H1 (cell line): ENCODE measurements around the gene NEO1. TPM values are rescaled to one million over a fixed set of nuclear protein-coding genes. Genes with fewer than 3 reads are reported as not detected.

Experiments
- CTCF ChIA-PET: fragments of 300-600 bp; sonication (Branson Sonifier 250); formaldehyde crosslinking; loops from one replicate; lab custom pipeline; 2021; ENCODE audit not compliant: partially characterized antibody; lab: Charles Lee
- POLR2A ChIA-PET: fragments of 300-600 bp; sonication (Branson Sonifier 250); formaldehyde crosslinking; loops from one replicate; lab custom pipeline; 2021; ENCODE audit warnings: inconsistent platforms; ENCODE audit not compliant: partially characterized antibody; lab: Charles Lee
- DNase-seq, 2 experiments: peaks; one replicate each; pipeline versions ENCODE4 v3.0.0 to v3.0.0-alpha.2; 2010 to 2022; ENCODE audit warnings: low spot score in 2 of 2, low read depth in 1 of 2, mixed read lengths in 1 of 2
- FAIRE-seq: peaks from 2 replicates; lab custom pipeline; 2011; peaks lifted over from hg19 to GRCh38; lab: Jason Lieb, UNC
- H2AFZ ChIP-seq: 2 replicates; pipeline ENCODE4 v1.8.1; 2012; ENCODE audit warnings: low read length, inconsistent platforms
- H2AK5ac ChIP-seq: 2 replicates; pipeline ENCODE4 v1.6.1; 2013; ENCODE audit warnings: low read depth, low read length
- H2BK120ac ChIP-seq: replicated peaks from 2 replicates; pipeline ENCODE3; 2013; ENCODE audit warnings: low read depth, low read length, inconsistent platforms
- H2BK12ac ChIP-seq: 2 replicates; pipeline ENCODE4 v1.6.1; 2013; ENCODE audit warnings: low read depth, low read length
- H2BK15ac ChIP-seq: 2 replicates; pipeline ENCODE4 v1.6.1; 2013; ENCODE audit warnings: low read length
- H2BK20ac ChIP-seq: 2 replicates; pipeline ENCODE4 v1.6.1; 2013; ENCODE audit warnings: low read length
- H2BK5ac ChIP-seq: 2 replicates; pipeline ENCODE4 v1.6.1; 2013; ENCODE audit warnings: low read depth, low read length
- H3K14ac ChIP-seq: 2 replicates; pipeline ENCODE4 v1.6.1; 2013; ENCODE audit warnings: inconsistent platforms; ENCODE audit not compliant: insufficient read length
- H3K18ac ChIP-seq: 2 replicates; pipeline ENCODE4 v1.6.1; 2013; ENCODE audit warnings: low read length; ENCODE audit errors: extremely low read depth
- H3K23ac ChIP-seq: 2 replicates; pipeline ENCODE4 v1.6.1; 2013; ENCODE audit warnings: inconsistent platforms; ENCODE audit not compliant: insufficient read length
- H3K23me2 ChIP-seq: 2 replicates; pipeline ENCODE4 v1.6.1; 2013; ENCODE audit warnings: low read depth, low read length
- H3K27ac ChIP-seq: 2 replicates; pipeline ENCODE4 v1.6.1; 2011; ENCODE audit warnings: low read depth, low read length, inconsistent platforms
- H3K27me3 ChIP-seq, 4 experiments: replicated peaks in 1 of 4; 1 replicate in 1 of 4; 2 replicates in 3 of 4; pipeline versions ENCODE4 v1.6.1 to v1.8.1; 2011 to 2013; ENCODE audit warnings: low read length in 3 of 4, mild to moderate bottlenecking in 3 of 4, inconsistent platforms in 2 of 4, mixed read lengths in 2 of 4, moderate library complexity in 1 of 4; ENCODE audit not compliant: control insufficient read depth in 3 of 4, insufficient read depth in 3 of 4; ENCODE audit errors: extremely low read depth in 1 of 4
- H3K36me3 ChIP-seq, 4 experiments: 2 replicates each; pipeline versions ENCODE4 v1.6.1 to v1.8.1; 2011 to 2013; ENCODE audit warnings: mild to moderate bottlenecking in 4 of 4, low read length in 3 of 4, moderate library complexity in 2 of 4, control low read depth in 1 of 4, inconsistent platforms in 1 of 4; ENCODE audit not compliant: insufficient read depth in 4 of 4, control insufficient read depth in 2 of 4
- H3K4ac ChIP-seq: replicated peaks from 2 replicates; pipeline ENCODE3; 2013; ENCODE audit warnings: low read length, low read depth, mixed read lengths, inconsistent platforms; ENCODE audit not compliant: insufficient read length
- H3K4me1 ChIP-seq, 4 experiments: replicated peaks in 1 of 4; 1 replicate in 1 of 4; 2 replicates in 3 of 4; pipeline versions ENCODE4 v1.6.1 to v1.8.1; 2011 to 2013; ENCODE audit warnings: low read length in 3 of 4, inconsistent platforms in 2 of 4, mixed read lengths in 1 of 4; ENCODE audit not compliant: insufficient read depth in 4 of 4, control insufficient read depth in 3 of 4
- H3K4me2 ChIP-seq, 2 experiments: 2 replicates each; pipeline versions ENCODE4 v1.6.1 to v1.8.1; 2011 to 2013; ENCODE audit warnings: low read depth in 2 of 2, low read length in 2 of 2, control low read depth in 1 of 2, inconsistent platforms in 1 of 2, mild to moderate bottlenecking in 1 of 2; ENCODE audit not compliant: insufficient read depth in 1 of 2
- H3K4me3 ChIP-seq, 4 experiments: fragments of 200-600, 300-600 bp in 1 of 4; sonication (generic), shearing (Covaris generic), sonication (Bioruptor Twin) in 1 of 4; 2 replicates each; pipeline versions ENCODE4 v1.5.1 to v1.8.1; 2011 to 2016; ENCODE audit warnings: low read length in 4 of 4, low read depth in 3 of 4, control low read depth in 2 of 4, inconsistent platforms in 2 of 4, mild to moderate bottlenecking in 2 of 4, mixed read lengths in 1 of 4, moderate library complexity in 1 of 4; ENCODE audit not compliant: insufficient read depth in 2 of 4; ENCODE audit errors: extremely low read depth in 1 of 4
- H3K56ac ChIP-seq: replicated peaks from 2 replicates; pipeline ENCODE3; 2013; ENCODE audit warnings: low read depth, mild to moderate bottlenecking, mixed read lengths, low read length, inconsistent platforms; ENCODE audit not compliant: insufficient read length
- H3K79me1 ChIP-seq: 2 replicates; pipeline ENCODE4 v1.6.1; 2013; ENCODE audit warnings: low read depth, low read length, control low read depth
- H3K79me2 ChIP-seq, 2 experiments: 2 replicates each; pipeline versions ENCODE4 v1.6.1 to v1.8.1; 2012 to 2013; ENCODE audit warnings: low read length in 2 of 2, mild to moderate bottlenecking in 2 of 2, inconsistent platforms in 1 of 2; ENCODE audit not compliant: insufficient read depth in 2 of 2, control insufficient read depth in 1 of 2
- H3K9ac ChIP-seq, 4 experiments: replicated peaks in 1 of 4; 1 replicate in 1 of 4; 2 replicates in 3 of 4; pipeline versions ENCODE4 v1.6.1 to v1.8.1; 2011 to 2013; ENCODE audit warnings: low read depth in 3 of 4, low read length in 3 of 4, control low read depth in 2 of 4, mild to moderate bottlenecking in 2 of 4, moderate library complexity in 2 of 4, inconsistent platforms in 1 of 4; ENCODE audit errors: extremely low read depth in 1 of 4
- H3K9me3 ChIP-seq, 2 experiments: 2 replicates each; pipeline versions ENCODE4 v1.6.1 to v1.8.1; 2012 to 2013; ENCODE audit warnings: mild to moderate bottlenecking in 2 of 2, moderate library complexity in 2 of 2, control low read depth in 1 of 2, inconsistent platforms in 1 of 2, low read depth in 1 of 2, low read length in 1 of 2, mixed read lengths in 1 of 2; ENCODE audit not compliant: insufficient read depth in 2 of 2
- H4K20me1 ChIP-seq, 2 experiments: replicated peaks in 1 of 2; 2 replicates each; pipeline versions ENCODE3 to v1.8.1; 2011 to 2013; ENCODE audit warnings: inconsistent platforms in 2 of 2, low read length in 2 of 2, mild to moderate bottlenecking in 1 of 2; ENCODE audit not compliant: insufficient read depth in 2 of 2, control insufficient read depth in 1 of 2
- H4K5ac ChIP-seq: 2 replicates; pipeline ENCODE4 v1.6.1; 2013; ENCODE audit warnings: low read length, low read depth, mixed read lengths, inconsistent platforms; ENCODE audit not compliant: insufficient read length
- H4K8ac ChIP-seq: 2 replicates; pipeline ENCODE4 v1.8.0; 2013; ENCODE audit warnings: mild to moderate bottlenecking, moderate library complexity, low read length, inconsistent platforms; ENCODE audit not compliant: insufficient read depth; ENCODE audit errors: extremely low read depth
- H4K91ac ChIP-seq: replicated peaks from 2 replicates; pipeline ENCODE3; 2013; ENCODE audit warnings: low read length, mixed read lengths, inconsistent platforms; ENCODE audit not compliant: insufficient read length
- BCL11A ChIP-seq, 2 experiments: IDR thresholded peaks; one replicate each; pipeline ENCODE4 v1.6.1; 2011; ENCODE audit warnings: low read depth in 2 of 2, low read length in 2 of 2, mild to moderate bottlenecking in 2 of 2
- CHD1 ChIP-seq: IDR thresholded peaks from 2 replicates; pipeline ENCODE4 v1.6.1; 2012; ENCODE audit warnings: low read depth, low read length, improper control_type of control experiment
- GABPA ChIP-seq: IDR thresholded peaks from 2 replicates; pipeline ENCODE4 v1.6.1; 2011; ENCODE audit warnings: mild to moderate bottlenecking, low read length, moderate library complexity, borderline replicate concordance; ENCODE audit not compliant: insufficient read depth
- HDAC2 ChIP-seq, 2 experiments: fragments of 300-600 bp in 1 of 2; sonication (generic) in 1 of 2; IDR thresholded peaks; 2 replicates each; pipeline ENCODE4 v1.6.1; 2011 to 2012; ENCODE audit warnings: low read depth in 2 of 2, low read length in 2 of 2, mild to moderate bottlenecking in 2 of 2, moderate library complexity in 2 of 2, borderline replicate concordance in 1 of 2, inconsistent platforms in 1 of 2
- NANOG ChIP-seq: IDR thresholded peaks from 2 replicates; pipeline ENCODE4 v1.6.1; 2011; ENCODE audit warnings: low read length, low read depth, mild to moderate bottlenecking, inconsistent platforms; ENCODE audit not compliant: insufficient read depth, poor library complexity, severe bottlenecking
- PHF8 ChIP-seq: fragments of 200-600 bp; sonication (generic); conservative IDR thresholded peaks from 2 replicates; pipeline ENCODE4 v1.7.1; 2012; ENCODE audit warnings: low read depth, mild to moderate bottlenecking, inconsistent platforms, low read length, moderate library complexity
- POLR2A ChIP-seq, 2 experiments: IDR thresholded peaks; 1 replicate in 1 of 2; 2 replicates in 1 of 2; pipeline ENCODE4 v1.6.1; 2011; ENCODE audit warnings: low read depth in 2 of 2, low read length in 2 of 2, mild to moderate bottlenecking in 2 of 2; ENCODE audit errors: control extremely low read depth in 1 of 2
- RAD21 ChIP-seq, 2 experiments: IDR thresholded peaks in 1 of 2; conservative IDR thresholded peaks in 1 of 2; 2 replicates each; pipeline ENCODE4 v1.6.1; 2011; ENCODE audit warnings: low read depth in 2 of 2, low read length in 2 of 2, improper control_type of control experiment in 1 of 2, inconsistent platforms in 1 of 2, mild to moderate bottlenecking in 1 of 2, moderate library complexity in 1 of 2
- RBBP5 ChIP-seq: IDR thresholded peaks from 2 replicates; pipeline ENCODE4 v1.7.1; 2012; ENCODE audit warnings: low read depth, mild to moderate bottlenecking, inconsistent platforms, low read length, moderate library complexity, borderline replicate concordance
- RFX5 ChIP-seq: IDR thresholded peaks from 2 replicates; pipeline ENCODE4 v1.6.1; 2011; ENCODE audit warnings: low read depth, low read length, improper control_type of control experiment, borderline replicate concordance
- RNF2 ChIP-seq: fragments of 200-900, 300-1000 bp; sonication (generic); IDR thresholded peaks from 2 replicates; pipeline ENCODE4 v1.7.1; 2016; ENCODE audit warnings: borderline replicate concordance, low read depth, mild to moderate bottlenecking, antibody characterized with exemption, low read length; ENCODE audit not compliant: poor library complexity, severe bottlenecking; ENCODE audit errors: missing control alignments
- RXRA ChIP-seq: IDR thresholded peaks from 2 replicates; pipeline ENCODE4 v1.6.1; 2011; ENCODE audit warnings: low read depth, mild to moderate bottlenecking, low read length, moderate library complexity; ENCODE audit not compliant: insufficient read depth
- TBP ChIP-seq: IDR thresholded peaks from 2 replicates; pipeline ENCODE4 v1.6.1; 2011; ENCODE audit warnings: low read depth, low read length, improper control_type of control experiment
- polyA plus RNA-seq, 7 experiments: library from polyadenylated mRNA; depleted of rRNA in 3 of 7; stranded (reverse) in 5 of 7; unstranded in 2 of 7; fragments of >200 nt in 5 of 7; fragments of 200-250 nt in 2 of 7; gene quantifications; 1 replicate in 5 of 7; 2 replicates in 1 of 7; 4 replicates in 1 of 7; pipeline versions ENCODE4 v1.2.1 to v1.2.3, GENCODE V29; 2011 to 2013; ENCODE audit warnings: missing spikeins in 2 of 7, mixed read lengths in 2 of 7
- total RNA-seq: library from RNA; stranded (reverse); fragmentation: NEBNext Ultra II Directional; extraction: Animal tissue kit (Norgen Biotek cat#: 25700); gene quantifications from 2 replicates; pipeline ENCODE4 v1.2.1, GENCODE V29; 2021

Gene NEO1
- total and polyA plus RNA-seq, 2 of the 8 experiments (the other 6 are each of a cell fraction or from before 2014, with no cell fraction given): 36.0 to 51.0 TPM

- Histone ChIP-seq H3K4me1 (peaks cover 0 to 8% (median 5%) of the 10 kb centered on the region in 4 experiments; a peak in 5 of 7 replicates), H3K23ac (no peak overlapping the region), H3K4ac (no peak overlapping the region), H3K36me3 (peaks cover 0 to 2% (median 0%) of the 10 kb centered on the region in 4 experiments; a peak in 1 of 8 replicates), H3K79me2 (no peaks in the 10 kb centered on the region), H3K14ac (no peak overlapping the region), H3K79me1 (no peaks in the 10 kb centered on the region), H3K56ac (no peak overlapping the region), H4K5ac (no peak overlapping the region), H4K20me1 (no peaks in the 10 kb centered on the region), H4K91ac (no peak overlapping the region), H2BK15ac (no peak overlapping the region), H2BK5ac (no peak overlapping the region), H3K23me2 (no peaks in the 10 kb centered on the region), H3K4me2 (no peak overlapping the region), H3K27me3 (peaks cover 0 to under 1% (median 0%) of the 10 kb centered on the region in 4 experiments; a peak in 1 of 7 replicates), H4K8ac (no peak overlapping the region), H3K27ac (no peak overlapping the region), H3K9me3 (no peaks in the 10 kb centered on the region), H2BK20ac (no peak overlapping the region), H3K9ac (no peak overlapping the region), H2AFZ (no peak overlapping the region), H2AK5ac (no peak overlapping the region), H2BK12ac (no peak overlapping the region), H3K18ac (no peak overlapping the region), H2BK120ac (no peak overlapping the region), H3K4me3 (no peak overlapping the region)
- FAIRE-seq (no peak), DNase-seq (no peak)
- POLR2A ChIA-PET: no interaction called here
- CTCF ChIA-PET: interaction anchor here (1.3 kb wide), 1 partner anchor 8 kb away, joined by 3 read pairs; no protein-coding TSS in a partner anchor
- TF ChIP-seq POLR2A (IDR thresholded peaks at IDR 0.05; ENCODE audit: control extremely low read depth in 1 of 2, low read depth in 2 of 2, low read length in 2 of 2) (no peak), RXRA (no peak), RAD21 (IDR thresholded peaks at IDR 0.05 in 1 of 2, conservative IDR thresholded peaks at IDR 0.05 in 1 of 2; ENCODE audit: low read depth in 2 of 2, low read length in 2 of 2) (no peak), RBBP5 (no peak), HDAC2 (IDR thresholded peaks at IDR 0.05; ENCODE audit: borderline replicate concordance in 1 of 2, low read depth in 2 of 2, low read length in 2 of 2) (no peak), RFX5 (no peak), RNF2 (no peak), BCL11A (IDR thresholded peaks at IDR 0.05; ENCODE audit: low read depth in 2 of 2, low read length in 2 of 2) (no peak), GABPA (no peak), PHF8 (no peak), NANOG (no peak), TBP (no peak), CHD1 (no peak)
These were observed 120.2 kb downstream of the NEO1 start for GRCh38 chr15:73172508-73172907.
